ENCODE results near the gene NHS. TPM values are rescaled to one million over a fixed set of nuclear protein-coding genes. Genes with fewer than 3 reads are reported as not detected.

Gene NHS
- total RNA-seq, 4 donors from 2014 or later = 2.4 to 5.4 (median 4.0) TPM

- intact Hi-C loops (cut with DNase I; ENCODE audit: low total_unique reads) = no loop called here
- 74 to 78% methylated on average over 4 of the region's 4 CpGs for WGBS, 2 donors
- DNase-seq (ENCODE audit: low spot score in 2 of 2) = no peak
- no peak overlapping the region for H3K4me3 ChIP-seq (ENCODE audit: low read depth, poor library complexity, severe bottlenecking)
- TF ChIP-seq CTCF (IDR thresholded peaks at IDR 0.05) = no peak
- TF ChIP-seq POLR2A (IDR thresholded peaks at IDR 0.05) = no peak
These were observed 331.7 kb downstream of the NHS start for GRCh38 chrX:17706676-17707075.

GRCh38 chrX:17707731-17708130 is 332.7 kb downstream of the NHS start:
- intact Hi-C loops (cut with DNase I; ENCODE audit: low total_unique reads) = no loop called here
- 66 to 67% methylated on average over 3 of the region's 3 CpGs for WGBS, 2 donors
- H3K4me3 ChIP-seq (ENCODE audit: low read depth, poor library complexity, severe bottlenecking) = no peak overlapping the region
- DNase-seq (ENCODE audit: low spot score in 2 of 2) = no peak
- TF ChIP-seq CTCF (IDR thresholded peaks at IDR 0.05) = no peak
- TF ChIP-seq POLR2A (IDR thresholded peaks at IDR 0.05) = no peak

- 37 to 70% methylated on average over 1 of the region's 1 CpG for WGBS, 2 donors
- H3K4me3 ChIP-seq (ENCODE audit: low read depth, poor library complexity, severe bottlenecking) = no peak overlapping the region
- no peak for DNase-seq (ENCODE audit: low spot score in 2 of 2)
- TF ChIP-seq CTCF (IDR thresholded peaks at IDR 0.05) = no peak
- TF ChIP-seq POLR2A (IDR thresholded peaks at IDR 0.05) = no peak
- intact Hi-C loops (cut with DNase I; ENCODE audit: low total_unique reads) = no loop called here
These were observed 335.9 kb downstream of the NHS start for GRCh38 chrX:17710871-17711301.

GRCh38 chrX:17713288-17713687 is 338.3 kb downstream of the NHS start:
- no peak overlapping the region for H3K4me3 ChIP-seq (ENCODE audit: low read depth, poor library complexity, severe bottlenecking)
- intact Hi-C loops (cut with DNase I; ENCODE audit: low total_unique reads) = no loop called here
- DNase-seq (ENCODE audit: low spot score in 2 of 2) = no peak
- WGBS, 2 donors = 38 to 45% methylated on average over 2 of the region's 2 CpGs
- TF ChIP-seq CTCF (IDR thresholded peaks at IDR 0.05) = no peak
- no peak for TF ChIP-seq POLR2A (IDR thresholded peaks at IDR 0.05)

GRCh38 chrX:17718649-17719165 is 343.7 kb downstream of the NHS start:
- H3K4me3 ChIP-seq (ENCODE audit: low read depth, poor library complexity, severe bottlenecking) = no peak overlapping the region
- intact Hi-C loops (cut with DNase I; ENCODE audit: low total_unique reads) = no loop called here
- no peak for TF ChIP-seq POLR2A (IDR thresholded peaks at IDR 0.05)
- no peak for TF ChIP-seq CTCF (IDR thresholded peaks at IDR 0.05)
- DNase-seq (ENCODE audit: low spot score in 2 of 2) = no peak

GRCh38 chrX:17719711-17720110 is 344.7 kb downstream of the NHS start:
- WGBS, 2 donors = 59 to 79% methylated on average over 6 of the region's 6 CpGs
- no peak for DNase-seq (ENCODE audit: low spot score in 2 of 2)
- H3K4me3 ChIP-seq (ENCODE audit: low read depth, poor library complexity, severe bottlenecking) = no peak overlapping the region
- intact Hi-C loops (cut with DNase I; ENCODE audit: low total_unique reads) = no loop called here
- no peak for TF ChIP-seq CTCF (IDR thresholded peaks at IDR 0.05)
- no peak for TF ChIP-seq POLR2A (IDR thresholded peaks at IDR 0.05)
